HG02852 (cell line): Measurements from ENCODE around the gene IRS1.
A peak's percentile ranks its signal among the peaks of the same experiment; 100 is the strongest.

Source experiments
- ATAC-seq: cut with Tn5 transposase; IDR thresholded peaks from one replicate; pipeline ENCODE4 v1.9.1; 2021; ENCODE audit warnings: mild to moderate bottlenecking, moderate library complexity; ENCODE audit not compliant: unreplicated experiment

Gene IRS1

GRCh38 chr2:226728996-226729395 lies 70.6 kb downstream of the IRS1 start:
- ATAC-seq = no peak

- no peak for ATAC-seq
Measured at GRCh38 chr2:226727251-226727650, 72.4 kb downstream of the IRS1 start.

GRCh38 chr2:226726546-226726945 lies 73.1 kb downstream of the IRS1 start:
- no peak for ATAC-seq

GRCh38 chr2:226725126-226725860 lies 74.3 kb downstream of the IRS1 start:
- ATAC-seq = no peak

- no peak for ATAC-seq
Measured at GRCh38 chr2:226721541-226721940, 78.1 kb downstream of the IRS1 start.

GRCh38 chr2:226720948-226721347 lies 78.7 kb downstream of the IRS1 start:
- no peak for ATAC-seq

GRCh38 chr2:226717719-226718118 lies 81.9 kb downstream of the IRS1 start:
- no peak for ATAC-seq

GRCh38 chr2:226716126-226716525 lies 83.5 kb downstream of the IRS1 start:
- peak; percentile 82 for ATAC-seq

- ATAC-seq = peak; percentile 18
Measured at GRCh38 chr2:226715347-226715990, 84.2 kb downstream of the IRS1 start.

- no peak for ATAC-seq
Measured at GRCh38 chr2:226712941-226713340, 86.7 kb downstream of the IRS1 start.

GRCh38 chr2:226711606-226712296 lies 87.9 kb downstream of the IRS1 start:
- ATAC-seq = no peak

- no peak for ATAC-seq
Measured at GRCh38 chr2:226707499-226707898, 92.1 kb downstream of the IRS1 start.

- ATAC-seq = no peak
Measured at GRCh38 chr2:226705965-226706364, 93.7 kb downstream of the IRS1 start.

GRCh38 chr2:226705133-226705886 lies 94.3 kb downstream of the IRS1 start:
- no peak for ATAC-seq

- ATAC-seq = no peak
Measured at GRCh38 chr2:226703514-226703913, 96.1 kb downstream of the IRS1 start.

GRCh38 chr2:226702376-226702775 lies 97.2 kb downstream of the IRS1 start:
- ATAC-seq = no peak

GRCh38 chr2:226701052-226701451 lies 98.6 kb downstream of the IRS1 start:
- peak; percentile 96 for ATAC-seq

- ATAC-seq = no peak
Measured at GRCh38 chr2:226699321-226699720, 100.3 kb downstream of the IRS1 start.

GRCh38 chr2:226698671-226699070 lies 100.9 kb downstream of the IRS1 start:
- ATAC-seq = no peak

GRCh38 chr2:226694586-226695284 lies 104.9 kb downstream of the IRS1 start:
- no peak for ATAC-seq

GRCh38 chr2:226694149-226694548 lies 105.5 kb downstream of the IRS1 start:
- ATAC-seq = no peak
